Cardiac septum (tissue), 1 donor: ENCODE measurements around the gene ARHGAP22. TPM values are rescaled to one million over a fixed set of nuclear protein-coding genes. Genes with fewer than 3 reads are reported as not detected.

ENCODE experiments used
- DNase-seq: peaks from one replicate; pipeline ENCODE4 v3.0.0-alpha.2; 2020; ENCODE audit warnings: low spot score
- intact Hi-C: fragments of 100-400 bp; cut with DNase I; formaldehyde crosslinking; loops from one replicate; pipeline ENCODE4 v1.14.0; 2022
- total RNA-seq: library from RNA; stranded (reverse); fragmentation: NEBNext Ultra II Directional; extraction: Animal tissue kit (Norgen Biotek cat#: 25700); gene quantifications from one replicate; pipeline ENCODE4 v1.2.1, GENCODE V29; 2021
- donor health status: DM: no; HTN: no; CAD: no.

ARHGAP22 gene
- total RNA-seq, 1 donor from 2014 or later = 4.4 TPM

DNA sequence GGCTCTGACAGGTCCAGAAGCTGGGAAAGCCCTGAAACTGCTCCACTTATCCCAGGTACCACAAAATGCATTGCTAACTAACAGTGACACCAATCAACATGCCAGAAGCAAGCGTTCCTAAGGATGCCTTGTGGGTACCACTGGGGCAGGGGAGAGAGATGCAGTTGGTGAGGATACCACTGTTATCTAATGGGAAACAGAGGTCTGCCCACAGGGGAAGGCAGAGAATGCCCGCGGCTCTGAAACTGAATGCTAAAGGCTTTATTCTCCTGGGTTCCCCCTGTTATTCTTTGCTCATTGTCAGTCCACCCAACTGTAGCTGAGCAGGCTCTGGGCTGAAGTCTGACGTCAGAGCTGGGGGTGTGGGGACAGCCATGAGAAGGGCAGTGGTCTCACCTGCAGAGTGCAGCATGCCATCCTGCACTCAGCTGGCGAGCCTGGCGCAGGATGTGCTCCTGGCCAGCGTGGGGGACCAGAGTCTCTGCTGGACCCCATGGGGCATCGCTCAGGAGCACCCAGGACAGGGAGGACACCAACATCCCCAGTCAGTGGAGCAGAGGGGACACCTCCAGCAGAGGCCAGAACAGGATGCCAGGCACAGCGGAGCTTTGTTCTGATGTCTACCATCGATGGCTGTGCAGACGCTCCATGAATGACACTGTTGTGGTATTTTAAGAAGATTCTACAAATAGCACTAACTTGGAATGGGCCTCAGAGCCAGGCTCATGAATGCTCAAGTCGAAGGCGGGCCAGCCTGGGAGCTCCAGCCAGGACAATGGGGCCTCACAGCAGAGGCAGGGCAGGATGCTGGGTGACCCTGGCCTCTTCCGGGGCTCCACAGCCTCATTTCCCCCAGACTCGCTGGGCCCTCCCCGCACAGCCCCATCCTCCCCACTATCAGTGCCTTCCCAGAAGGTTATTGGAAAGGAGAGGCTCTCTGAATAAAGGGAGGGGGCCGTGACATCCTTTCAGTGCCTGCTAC is 95.8 kb downstream of the ARHGAP22 start:
- peak; percentile 68 for DNase-seq
- intact Hi-C loops = loop anchor here (5.0 kb wide), 1 partner anchor 147 kb away; no protein-coding TSS in a partner anchor

DNA sequence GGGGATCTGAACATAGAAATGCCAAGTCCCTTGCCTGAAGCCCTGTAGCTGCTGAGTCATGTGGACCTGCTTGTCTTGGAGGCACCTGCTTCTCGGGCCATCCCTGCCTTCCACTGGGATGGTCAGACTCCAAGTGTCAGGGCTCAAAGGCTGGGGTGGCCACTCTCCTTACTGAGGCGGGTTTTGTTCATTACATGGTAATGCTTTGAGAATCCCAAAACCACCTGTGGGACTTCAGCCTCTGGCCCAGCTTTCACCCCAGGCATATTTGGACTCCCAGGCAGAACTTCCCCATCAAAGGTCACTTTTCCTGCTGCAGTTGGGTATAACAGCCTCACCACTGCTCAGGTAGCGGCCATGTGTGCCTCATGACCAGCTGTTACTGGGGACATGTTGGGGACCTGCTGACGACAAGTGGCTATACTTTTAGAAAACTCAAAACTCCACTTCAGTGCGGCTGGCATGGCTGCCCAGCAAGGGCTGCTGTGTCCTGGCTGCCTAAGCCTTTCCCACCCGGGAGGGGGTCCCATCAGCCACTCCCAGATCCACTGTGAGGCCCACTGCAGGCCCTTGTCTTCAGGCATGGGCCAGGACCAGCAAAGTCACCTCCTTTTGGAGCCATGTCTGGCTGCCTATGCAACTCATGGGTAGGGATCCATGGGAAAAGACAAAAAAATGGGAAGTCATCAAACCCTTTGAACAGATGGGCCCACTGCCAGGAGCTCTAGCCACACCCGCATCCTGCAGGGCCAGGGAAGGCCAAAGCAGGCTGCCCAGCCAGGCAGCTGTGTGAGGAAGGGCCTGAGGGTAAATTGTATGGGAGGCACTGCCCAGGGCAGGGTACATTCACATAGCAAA is 96.7 kb downstream of the ARHGAP22 start:
- DNase-seq = peak; percentile 60
- intact Hi-C loops = loop anchor here (5.0 kb wide), 1 partner anchor 146 kb away; no protein-coding TSS in a partner anchor

DNA sequence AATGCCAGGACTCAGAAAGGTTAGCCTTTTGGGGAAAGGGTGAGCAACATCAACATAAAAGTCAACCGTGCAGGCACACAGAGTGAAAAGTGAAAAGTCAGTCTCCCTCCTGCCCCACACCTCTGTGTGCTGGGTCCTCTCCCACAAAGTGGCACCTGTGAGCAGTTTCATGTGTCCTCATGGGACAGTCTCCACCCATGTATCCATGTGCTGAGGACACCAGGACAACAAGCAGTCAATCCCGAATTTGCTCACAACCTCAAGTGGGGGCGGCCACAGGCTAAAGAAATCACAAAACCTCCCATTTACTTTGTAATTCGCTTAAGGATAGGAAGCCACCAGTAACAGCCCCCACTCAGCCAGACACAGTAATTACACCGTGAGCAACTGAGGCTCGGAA is 97.4 kb downstream of the ARHGAP22 start:
- no peak for DNase-seq
- intact Hi-C loops = loop anchor here (5.0 kb wide), 1 partner anchor 145 kb away; no protein-coding TSS in a partner anchor

DNA sequence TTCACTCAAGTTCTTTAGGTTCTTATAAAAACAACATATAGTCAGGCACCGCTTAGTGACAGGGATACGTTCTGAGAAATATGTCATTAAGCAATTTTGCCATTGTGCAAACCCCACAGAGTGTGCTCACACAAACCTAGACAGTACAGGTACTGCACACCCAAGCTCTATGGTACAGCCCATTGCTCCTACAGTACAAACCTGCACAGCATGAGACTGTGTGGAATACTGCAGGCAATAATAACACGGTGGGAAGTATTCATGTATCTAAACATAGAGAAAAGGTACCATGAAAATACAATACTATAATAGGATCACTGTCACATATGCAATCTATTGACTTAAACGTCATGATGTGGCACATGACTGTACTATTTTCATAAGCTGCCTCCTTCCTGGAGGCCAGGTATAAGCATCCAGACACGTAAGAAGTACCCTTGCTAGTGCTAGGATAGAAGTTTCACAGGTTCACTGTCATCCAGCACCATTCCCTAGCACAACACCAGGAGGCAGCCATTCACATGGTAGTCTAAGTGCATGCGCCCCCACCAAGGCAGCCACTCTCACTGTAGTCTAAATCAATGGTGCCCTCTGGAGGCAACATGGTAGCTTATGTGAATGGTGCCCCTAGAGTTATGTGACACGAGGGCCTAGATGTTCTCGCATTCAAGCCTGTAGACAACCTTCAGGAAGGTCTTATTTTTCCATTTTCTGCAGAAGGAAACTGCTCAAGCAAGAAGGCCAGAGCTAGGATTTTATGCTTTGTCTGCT is 98.5 kb downstream of the ARHGAP22 start:
- intact Hi-C loops = loop anchor here (5.0 kb wide), 1 partner anchor 144 kb away; no protein-coding TSS in a partner anchor
- peak; percentile 49 for DNase-seq

DNA sequence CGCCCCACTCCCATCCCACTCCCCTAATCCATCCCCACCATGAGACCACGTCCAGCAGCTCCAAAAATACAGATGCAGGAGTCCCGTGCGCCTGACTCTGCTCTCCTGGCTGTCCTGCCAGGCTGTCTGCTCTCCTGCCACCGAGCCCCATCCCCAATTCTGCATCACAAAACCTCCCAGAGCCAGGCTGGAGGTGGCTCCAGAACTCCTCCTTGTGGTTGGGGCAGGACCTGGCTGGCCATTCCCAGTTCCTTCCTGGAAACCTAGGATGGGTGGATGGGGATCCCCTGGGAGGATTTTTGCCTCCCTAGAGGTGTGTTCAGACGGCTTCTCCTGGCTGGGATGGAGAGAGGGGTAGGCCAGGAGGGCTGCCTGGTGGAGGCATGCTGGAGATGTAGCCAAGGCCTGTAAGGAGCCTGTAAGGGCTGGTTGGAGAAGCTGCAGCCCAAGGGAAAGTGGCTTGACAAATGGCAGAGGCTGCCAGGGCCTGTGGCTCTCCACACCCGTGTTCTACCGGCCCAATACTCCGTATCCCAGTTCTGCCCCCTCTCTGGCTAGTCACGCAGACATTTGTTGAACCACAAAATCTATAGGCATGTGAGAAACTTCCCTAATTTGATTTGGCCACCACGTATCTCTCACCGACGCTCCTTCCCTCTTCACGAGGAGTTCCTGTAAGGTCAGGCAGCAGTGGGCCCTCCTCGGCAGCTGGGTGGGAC is 99.3 kb downstream of the ARHGAP22 start:
- intact Hi-C loops = loop anchor here (5.0 kb wide), 1 partner anchor 143 kb away; no protein-coding TSS in a partner anchor
- DNase-seq = peak; percentile 58

DNA sequence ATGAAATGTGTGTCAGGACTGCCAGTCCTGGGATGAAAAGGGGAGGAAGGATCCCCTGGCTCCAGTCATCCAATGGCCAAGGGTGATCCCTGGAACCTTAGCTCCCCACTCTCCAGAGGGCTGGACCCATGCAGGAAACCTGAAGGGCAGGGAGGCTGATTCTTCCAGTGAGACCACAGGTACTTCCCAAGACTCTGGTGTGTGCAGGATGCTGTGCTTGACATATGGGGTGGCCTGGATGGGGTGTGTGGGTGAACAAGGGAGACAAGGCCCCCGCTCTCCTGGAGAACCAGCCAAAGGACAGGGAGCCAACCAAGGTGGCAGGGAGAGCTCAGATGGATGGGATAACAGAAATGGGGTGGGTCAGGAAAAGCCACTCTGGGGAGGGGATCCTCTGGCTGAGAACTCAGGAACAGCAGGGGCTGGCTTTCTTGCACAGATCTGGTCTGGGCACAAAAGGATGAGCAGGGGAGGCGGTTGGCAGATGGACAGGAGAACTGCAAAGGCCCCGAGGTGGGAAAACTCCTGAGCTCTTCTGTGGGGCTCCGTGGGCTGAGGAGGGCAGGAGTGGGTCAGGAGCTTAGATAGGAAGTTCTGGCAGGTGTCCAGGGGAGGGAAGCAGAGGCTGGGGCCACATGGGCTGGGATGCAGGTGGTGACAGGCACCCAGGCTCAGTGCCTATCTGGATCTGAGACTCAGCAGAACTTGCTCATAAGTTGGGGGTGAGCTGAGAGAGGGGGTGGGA is 100.6 kb downstream of the ARHGAP22 start:
- DNase-seq = peak; percentile 64
- intact Hi-C loops = no loop called here

DNA sequence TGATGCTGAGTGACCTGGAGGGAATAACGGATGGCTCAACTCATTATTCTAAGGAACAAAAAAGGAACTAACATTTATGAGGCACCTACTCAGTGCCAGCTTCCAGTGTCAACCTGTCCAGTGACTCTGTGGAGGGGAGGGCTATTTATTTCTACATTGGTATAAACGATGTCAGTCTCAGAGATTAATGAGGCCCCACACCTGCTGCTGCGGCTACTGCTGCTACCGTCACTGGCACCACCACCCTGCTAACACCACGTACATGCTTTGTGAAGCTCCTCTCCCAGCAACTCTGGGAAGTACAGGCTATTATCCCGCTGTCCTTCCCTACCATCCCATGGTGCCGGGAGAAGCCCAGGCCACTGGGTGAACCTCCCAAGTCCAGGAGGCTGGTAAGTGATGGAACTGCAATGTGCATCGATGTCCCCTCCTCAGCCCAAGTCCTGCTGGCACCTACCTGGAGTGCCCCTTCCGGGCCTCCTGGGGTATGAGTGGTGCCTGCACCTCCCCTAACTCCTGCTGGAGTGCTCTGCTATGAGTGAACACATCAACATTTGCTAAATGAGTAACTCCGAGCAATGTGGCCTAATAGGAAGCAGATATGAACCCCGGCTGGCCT is 101.5 kb downstream of the ARHGAP22 start:
- intact Hi-C loops = no loop called here
- DNase-seq = peak; percentile 53

DNA sequence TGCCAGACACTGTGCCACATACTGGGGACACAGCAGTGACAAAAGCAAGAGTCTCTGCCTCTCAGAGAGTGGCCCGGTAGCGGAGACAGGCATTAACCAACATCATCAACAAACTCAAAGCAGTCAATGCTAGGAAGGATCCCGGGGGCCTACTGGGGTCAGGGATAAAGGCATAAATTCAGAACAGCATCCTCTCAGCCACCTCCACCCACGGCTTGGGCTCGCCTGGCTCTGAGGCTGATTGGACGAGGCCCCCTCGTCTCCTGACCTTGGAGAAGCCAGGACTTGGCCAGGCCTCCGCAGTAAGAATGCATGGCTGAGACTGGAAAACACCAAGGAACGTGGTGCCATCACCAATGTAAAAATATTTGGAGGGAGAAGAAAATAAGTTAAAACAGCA is 102.1 kb downstream of the ARHGAP22 start:
- DNase-seq = peak; percentile 58
- intact Hi-C loops = no loop called here

DNA sequence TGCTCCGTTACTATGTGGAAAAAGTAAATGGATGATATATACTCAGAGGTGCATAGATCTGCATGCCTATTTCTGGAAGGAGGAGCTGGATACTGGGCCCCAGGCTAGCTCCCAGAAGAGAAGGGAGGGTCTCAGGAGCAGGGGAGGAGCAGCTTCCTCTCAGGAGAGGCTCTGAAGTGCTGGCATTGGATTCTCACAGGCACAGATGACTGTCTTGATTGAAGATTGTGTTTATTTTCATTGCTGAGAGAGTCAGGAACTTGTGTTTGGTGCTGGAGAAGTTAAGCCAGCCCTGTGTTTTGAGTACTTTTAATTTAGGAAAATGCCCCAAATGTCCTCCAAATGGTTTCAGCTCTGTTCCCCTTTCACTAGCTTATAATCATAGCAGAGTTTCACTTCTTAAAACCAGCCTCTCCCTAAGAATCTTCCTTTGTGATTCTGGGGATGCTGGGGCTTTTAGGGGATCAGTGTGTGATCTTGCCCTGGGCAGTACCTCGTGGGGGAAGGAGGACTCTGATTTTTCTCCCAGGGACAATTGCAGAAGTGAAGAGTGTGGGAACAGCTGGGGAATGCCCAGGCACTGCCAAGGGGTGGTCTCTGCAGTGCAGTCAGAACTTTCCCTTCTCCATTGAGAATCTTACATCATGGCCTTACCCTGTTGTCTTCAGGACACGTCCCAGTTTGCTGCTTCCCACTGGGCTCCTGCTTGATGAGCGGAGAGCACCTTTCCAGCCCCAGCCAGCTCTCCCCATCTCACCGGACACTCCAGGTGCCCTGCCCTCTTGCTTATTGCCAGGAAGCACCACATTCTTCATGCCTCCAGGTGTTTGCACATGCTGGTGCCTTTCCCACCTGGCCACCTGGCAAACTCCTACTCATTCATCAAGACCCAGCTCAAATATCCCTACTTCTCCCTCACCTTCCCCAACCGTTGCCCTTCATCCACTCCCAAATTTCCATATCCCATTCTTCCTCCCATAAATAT is 102.8 kb downstream of the ARHGAP22 start:
- intact Hi-C loops = no loop called here
- peak; percentile 69 for DNase-seq

DNA sequence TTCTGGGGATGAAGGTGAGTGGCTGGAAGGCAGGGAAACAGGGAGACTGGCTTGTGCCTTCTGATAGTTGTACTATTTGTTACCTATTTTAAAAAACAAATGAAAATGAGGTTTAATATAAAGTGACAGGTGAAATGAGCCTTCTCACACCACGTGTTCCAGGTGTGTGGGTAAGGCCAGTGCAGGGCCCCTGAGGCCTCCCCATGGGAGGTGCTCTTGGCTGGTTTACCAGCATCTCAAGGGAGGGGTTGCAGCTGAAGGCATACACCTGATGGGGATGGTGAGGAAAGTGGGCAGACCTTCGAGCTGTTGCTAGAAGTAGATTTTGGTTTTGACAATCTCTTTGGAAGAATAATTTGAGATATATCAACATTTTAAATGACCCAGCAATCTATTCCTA is 103.6 kb downstream of the ARHGAP22 start:
- intact Hi-C loops = no loop called here
- peak; percentile 33 for DNase-seq

DNA sequence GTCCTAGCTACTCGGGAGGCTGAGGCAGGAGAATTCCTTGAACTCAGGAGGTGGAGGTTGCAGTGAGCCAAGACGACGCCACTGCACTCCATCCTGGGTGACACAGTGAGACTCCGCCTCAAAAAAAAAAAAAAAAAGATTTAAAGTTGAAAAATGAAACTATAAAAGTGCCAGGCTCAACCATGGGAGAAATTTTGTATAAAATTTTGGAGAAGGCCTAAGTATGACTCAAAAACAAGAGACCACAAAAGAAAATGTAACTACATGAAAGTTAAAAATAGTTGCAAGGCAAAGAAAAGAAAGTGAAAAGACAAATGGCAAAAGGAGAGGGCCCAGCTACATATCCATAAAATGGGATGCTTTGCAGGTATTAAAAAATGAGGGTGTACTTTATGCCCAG is 104.1 kb downstream of the ARHGAP22 start:
- no peak for DNase-seq
- intact Hi-C loops = no loop called here

DNA sequence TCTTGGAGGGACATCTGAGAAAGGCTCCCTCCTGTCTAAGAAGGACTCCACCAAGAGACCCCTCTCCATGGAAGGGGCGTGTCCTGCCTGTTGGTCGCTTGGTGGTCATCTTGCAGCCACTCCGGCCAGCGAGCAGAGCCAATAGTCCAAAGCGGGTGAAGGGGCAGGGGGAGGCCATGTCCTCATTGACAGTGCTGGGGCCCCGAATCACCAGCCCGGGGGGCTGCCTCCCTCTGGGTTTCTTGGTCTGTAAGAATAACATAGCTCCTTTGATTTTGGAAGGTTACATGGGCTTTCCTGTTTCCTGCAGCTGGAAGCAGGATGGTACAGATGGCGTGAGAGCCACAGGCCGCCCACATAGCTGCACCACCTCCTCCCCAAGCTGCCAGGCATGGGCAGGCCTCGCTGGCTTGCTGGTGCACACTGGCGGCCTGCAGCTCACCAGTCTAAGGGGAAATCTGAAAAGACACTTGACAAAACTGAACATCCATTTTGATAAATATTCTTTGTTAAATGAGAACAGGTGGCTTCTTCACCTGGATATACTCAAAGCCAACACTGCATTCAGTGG is 105.8 kb downstream of the ARHGAP22 start:
- peak; percentile 43 for DNase-seq
- intact Hi-C loops = no loop called here

DNA sequence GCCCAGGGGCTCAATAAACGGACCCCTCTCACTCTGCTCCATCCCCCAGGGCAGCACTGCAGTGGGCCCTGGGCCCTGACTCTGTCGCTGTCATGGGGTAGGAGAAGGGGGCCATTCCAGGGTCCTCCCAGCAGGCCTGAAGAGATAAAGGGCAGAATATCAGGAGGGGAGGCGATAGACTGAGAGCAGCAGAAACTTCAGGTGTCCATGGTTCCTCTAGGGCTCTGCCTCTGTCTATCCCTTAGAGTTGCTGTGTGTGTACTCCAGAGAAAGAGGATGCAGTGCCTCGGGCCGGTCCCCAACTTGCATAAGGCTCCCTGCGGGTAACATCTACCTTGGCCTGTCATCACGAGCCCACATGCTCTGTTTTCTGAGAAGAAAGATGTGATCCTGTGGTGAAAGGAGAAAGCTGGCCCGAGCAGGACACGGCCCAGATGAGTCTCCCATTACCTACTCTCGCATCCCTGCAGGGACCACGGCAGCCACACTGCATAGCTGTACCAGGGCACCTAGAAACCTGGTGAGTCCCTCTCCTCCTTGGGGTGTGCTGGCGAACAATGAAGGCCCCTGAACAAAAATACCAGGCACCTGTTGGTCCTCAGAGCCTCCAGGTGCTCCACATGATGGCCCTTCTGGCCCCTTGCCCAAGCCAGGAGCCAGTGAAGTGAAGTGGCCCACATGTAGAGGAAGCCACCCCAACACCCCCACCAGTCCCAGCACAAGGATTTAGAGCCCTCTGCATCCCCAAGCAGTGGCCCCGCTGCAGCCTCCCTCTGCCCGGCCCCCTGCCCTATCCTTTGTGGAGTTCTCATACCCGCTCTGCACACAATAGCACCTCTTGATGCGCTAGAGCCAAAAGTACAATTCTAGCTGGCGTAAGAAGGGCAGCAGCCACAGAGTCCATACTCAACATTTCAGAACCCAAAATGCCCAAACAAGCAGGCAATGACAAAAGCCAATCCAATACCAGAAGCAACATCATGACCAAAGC is 106.8 kb downstream of the ARHGAP22 start:
- intact Hi-C loops = no loop called here
- peak; percentile 66 for DNase-seq

DNA sequence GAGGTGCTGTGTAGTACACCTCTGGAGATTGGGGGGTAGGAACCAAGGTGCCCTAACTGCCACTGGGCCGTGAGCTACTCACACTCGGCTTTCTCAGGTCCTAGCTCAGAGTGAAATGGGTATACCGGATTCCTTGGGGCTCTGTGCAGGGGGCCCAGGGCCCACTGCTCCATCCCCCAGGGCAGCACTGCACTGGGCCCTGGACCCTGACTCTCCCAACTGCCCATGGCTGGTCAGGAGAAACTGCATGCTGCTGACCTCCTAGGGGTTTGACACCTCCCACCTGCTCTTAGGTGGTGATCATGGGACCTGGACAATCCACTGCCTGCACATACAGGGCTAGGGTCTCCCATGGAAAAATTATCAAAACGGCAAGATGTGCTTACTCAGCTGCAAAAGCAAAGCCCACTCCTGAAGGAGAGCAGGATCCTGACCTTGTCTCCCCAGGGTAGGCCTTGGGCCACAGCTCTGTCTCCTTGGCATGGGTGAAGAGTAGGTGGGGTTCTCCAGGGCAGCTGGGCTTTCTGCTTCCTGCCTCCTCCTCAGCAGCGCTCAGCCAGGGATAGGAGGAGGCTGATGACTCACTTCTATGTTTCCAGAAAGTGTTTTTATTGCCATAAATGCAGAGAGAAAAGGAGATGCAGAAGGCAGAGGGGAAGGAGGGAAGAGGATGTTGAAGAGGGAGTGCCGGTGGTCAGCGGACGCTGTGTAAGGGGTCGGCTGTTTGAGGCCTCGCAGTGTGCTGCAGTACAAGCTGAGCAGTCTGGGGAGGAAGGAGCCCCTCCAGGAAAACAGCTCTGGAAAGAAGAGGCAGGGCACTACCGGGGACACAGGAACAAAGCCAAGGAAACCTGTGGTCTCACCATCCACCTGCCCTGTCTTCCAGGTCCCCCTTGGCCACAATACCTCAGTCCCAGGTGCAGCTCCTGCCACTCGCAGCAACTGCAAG is 107.8 kb downstream of the ARHGAP22 start:
- DNase-seq = peak; percentile 67
- intact Hi-C loops = no loop called here
